A549 (cell line): Measurements from ENCODE around the gene UBN1.

Source experiments
- CHD2 ChIP-seq: fragments of 150-350 bp; IDR thresholded peaks from 2 replicates; pipeline ENCODE4 v1.6.1; 2014; ENCODE audit warnings: low read length; ENCODE audit not compliant: partially characterized antibody
- CTCF ChIP-seq: fragments of >200 bp; sonication (Bioruptor Twin); formaldehyde crosslinking; IDR thresholded peaks from 3 replicates; pipeline ENCODE4 v1.5.1; 2016
- E2F6 ChIP-seq: IDR thresholded peaks from 2 replicates; pipeline ENCODE4 v1.6.1; 2012; ENCODE audit warnings: low read depth, borderline replicate concordance
- EHF ChIP-seq: fragments of 250-450 bp; sonication (Bioruptor Pico); IDR thresholded peaks from 2 replicates; pipeline ENCODE4 v1.5.0; 2020; ENCODE audit warnings: mild to moderate bottlenecking
- EP300 ChIP-seq, 2 experiments: fragments of >200 bp; sonication (Bioruptor Twin); formaldehyde crosslinking; IDR thresholded peaks; 2 replicates in 1 of 2; 3 replicates in 1 of 2; pipeline ENCODE4 v1.6.1; 2016 to 2017
- HES2 ChIP-seq: fragments of >200 bp; sonication (Bioruptor Twin); formaldehyde crosslinking; IDR thresholded peaks from 2 replicates; pipeline ENCODE4 v1.6.1; 2016
- MAX ChIP-seq: IDR thresholded peaks from 2 replicates; pipeline ENCODE4 v1.6.1; 2012
- POLR2A ChIP-seq: IDR thresholded peaks from 2 replicates; pipeline ENCODE4 v1.6.1; 2012; ENCODE audit warnings: mild to moderate bottlenecking, low read length
- RCOR1 ChIP-seq: fragments of 150-350 bp; IDR thresholded peaks from 2 replicates; pipeline ENCODE4 v1.6.1; 2014; ENCODE audit warnings: antibody characterized with exemption, low read length, low read depth
- USF2 ChIP-seq: fragments of 450-650 bp; IDR thresholded peaks from 2 replicates; pipeline ENCODE4 v1.6.1; 2014; ENCODE audit warnings: antibody characterized with exemption
- ZFP36 ChIP-seq: fragments of 450-650 bp; IDR thresholded peaks from 2 replicates; pipeline ENCODE4 v1.6.1; 2014; ENCODE audit warnings: borderline replicate concordance; ENCODE audit not compliant: partially characterized antibody
- TF ChIP-seq, protein P1 (sequence below): fragments of 250-450 bp; sonication (Bioruptor Pico); IDR thresholded peaks from 2 replicates; pipeline ENCODE4 v1.5.0; 2021; ENCODE audit warnings: mild to moderate bottlenecking, moderate library complexity, borderline replicate concordance

DNA sequence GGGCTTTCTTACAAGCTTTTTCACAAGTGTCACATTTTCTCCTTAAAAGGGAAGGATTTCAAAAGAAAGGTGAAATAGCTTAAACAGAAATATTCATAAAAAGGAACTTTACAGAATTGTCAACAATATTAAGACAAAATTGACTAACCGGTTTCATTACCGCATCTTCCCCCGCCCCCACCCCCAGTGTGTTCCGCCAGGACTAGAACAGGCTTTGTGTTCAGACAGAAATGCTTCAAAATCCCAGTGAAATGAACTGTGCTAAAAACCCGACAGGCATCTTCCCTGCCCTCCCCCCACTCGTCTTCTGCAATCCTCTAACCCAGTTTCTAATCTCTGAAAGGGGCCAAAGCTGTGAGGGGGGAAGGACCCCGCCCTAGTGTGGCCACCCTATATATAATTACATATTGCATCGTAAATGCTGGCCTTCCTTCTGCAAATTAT, 43.9 kb upstream of the UBN1 start:
- TF ChIP-seq POLR2A (no peak), HES2 (no peak), CTCF (no peak), EP300 (IDR thresholded peaks at IDR 0.05) (no peak), ZFP36 (no peak), USF2 (no peak), CHD2 (no peak), RCOR1 (no peak), EHF (CRISPR knock-in tag) (no peak), MAX (no peak), E2F6 (no peak)
- TF ChIP-seq, protein P1, sequence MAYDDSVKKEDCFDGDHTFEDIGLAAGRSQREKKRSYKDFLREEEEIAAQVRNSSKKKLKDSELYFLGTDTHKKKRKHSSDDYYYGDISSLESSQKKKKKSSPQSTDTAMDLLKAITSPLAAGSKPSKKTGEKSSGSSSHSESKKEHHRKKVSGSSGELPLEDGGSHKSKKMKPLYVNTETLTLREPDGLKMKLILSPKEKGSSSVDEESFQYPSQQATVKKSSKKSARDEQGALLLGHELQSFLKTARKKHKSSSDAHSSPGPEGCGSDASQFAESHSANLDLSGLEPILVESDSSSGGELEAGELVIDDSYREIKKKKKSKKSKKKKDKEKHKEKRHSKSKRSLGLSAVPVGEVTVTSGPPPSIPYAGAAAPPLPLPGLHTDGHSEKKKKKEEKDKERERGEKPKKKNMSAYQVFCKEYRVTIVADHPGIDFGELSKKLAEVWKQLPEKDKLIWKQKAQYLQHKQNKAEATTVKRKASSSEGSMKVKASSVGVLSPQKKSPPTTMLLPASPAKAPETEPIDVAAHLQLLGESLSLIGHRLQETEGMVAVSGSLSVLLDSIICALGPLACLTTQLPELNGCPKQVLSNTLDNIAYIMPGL (CRISPR knock-in tag): no peak
